Endothelial cell of umbilical vein (primary cell): ENCODE data around the gene GALNT17. TPM values are rescaled to one million over a fixed set of nuclear protein-coding genes. Genes with fewer than 3 reads are reported as not detected.

Experiments
- BruUV-seq: library from RNA; stranded (reverse); fragments of 400-500 nt; replicated peaks from 2 replicates; lab custom pipeline; 2021; lab: Mats Ljungman, UMichigan
- CTCF ChIA-PET: fragments of 300-600, 350-600 bp; sonication (Branson Sonifier 250); formaldehyde crosslinking; loops from one replicate; lab custom pipeline; 2021; ENCODE audit warnings: antibody characterized with exemption, inconsistent platforms; lab: Charles Lee
- POLR2A ChIA-PET: fragments of 300-600, 350-600 bp; sonication (Branson Sonifier 250); formaldehyde crosslinking; loops from one replicate; lab custom pipeline; 2021; ENCODE audit warnings: antibody characterized with exemption, inconsistent platforms; lab: Charles Lee
- DNase-seq: peaks from one replicate; pipeline ENCODE4 v3.0.0-alpha.2; 2011; ENCODE audit warnings: low read depth, low spot score
- FAIRE-seq: peaks from 2 replicates; lab custom pipeline; 2011; peaks lifted over from hg19 to GRCh38; lab: Jason Lieb, UNC
- H2AFZ ChIP-seq: 2 replicates; pipeline ENCODE4 v1.6.0; 2012; ENCODE audit warnings: low read depth, low read length, control low read depth, inconsistent platforms
- H3K27ac ChIP-seq: 2 replicates; pipeline ENCODE4 v1.5.1; 2011; ENCODE audit warnings: low read depth, mild to moderate bottlenecking, control low read depth, low read length, moderate library complexity; ENCODE audit not compliant: insufficient read depth
- H3K27me3 ChIP-seq, 2 experiments: 2 replicates each; pipeline versions ENCODE4 v1.6.0 to v1.6.1; 2011; ENCODE audit warnings: low read length in 2 of 2, mixed read lengths in 1 of 2; ENCODE audit not compliant: control insufficient read depth in 2 of 2, insufficient read depth in 2 of 2
- H3K36me3 ChIP-seq, 2 experiments: 2 replicates in 1 of 2; 3 replicates in 1 of 2; pipeline ENCODE4 v1.5.1; 2011; ENCODE audit warnings: low read length in 2 of 2, mild to moderate bottlenecking in 1 of 2, moderate library complexity in 1 of 2; ENCODE audit not compliant: control insufficient read depth in 2 of 2, insufficient read depth in 2 of 2; ENCODE audit errors: extremely low read depth in 1 of 2
- H3K4me1 ChIP-seq: 3 replicates; pipeline ENCODE4 v1.5.1; 2011; ENCODE audit warnings: mild to moderate bottlenecking, low read length; ENCODE audit not compliant: control insufficient read depth, insufficient read depth; ENCODE audit errors: extremely low read depth
- H3K4me2 ChIP-seq: 2 replicates; pipeline ENCODE4 v1.6.1; 2011; ENCODE audit warnings: low read length, control low read depth, mixed read lengths; ENCODE audit not compliant: insufficient read depth
- H3K4me3 ChIP-seq, 3 experiments: fragments of 200-600 bp in 1 of 3; sonication (generic), shearing (Covaris generic) in 1 of 3; replicated peaks in 1 of 3; 2 replicates each; pipeline ENCODE4 v1.5.1; 2011 to 2016; ENCODE audit warnings: control low read depth in 3 of 3, low read length in 3 of 3, mild to moderate bottlenecking in 2 of 3, inconsistent platforms in 1 of 3, low read depth in 1 of 3, moderate library complexity in 1 of 3; ENCODE audit not compliant: insufficient read depth in 1 of 3
- H3K79me2 ChIP-seq: 2 replicates; pipeline ENCODE4 v1.6.0; 2012; ENCODE audit warnings: low read length, inconsistent platforms; ENCODE audit not compliant: control insufficient read depth, insufficient read depth
- H3K9ac ChIP-seq: replicated peaks from 2 replicates; pipeline ENCODE3; 2011; ENCODE audit warnings: low read length, control low read depth; ENCODE audit not compliant: insufficient read depth; ENCODE audit errors: extremely low read depth
- H3K9me1 ChIP-seq: replicated peaks from 3 replicates; pipeline ENCODE4 v1.6.0; 2011; ENCODE audit warnings: mild to moderate bottlenecking, low read length; ENCODE audit not compliant: control insufficient read depth, insufficient read depth; ENCODE audit errors: extremely low read depth
- H3K9me3 ChIP-seq: replicated peaks from 2 replicates; pipeline ENCODE4 v1.5.1; 2012; ENCODE audit warnings: low read length, inconsistent platforms; ENCODE audit not compliant: control insufficient read depth, insufficient read depth
- H4K20me1 ChIP-seq: replicated peaks from 2 replicates; pipeline ENCODE3; 2011; ENCODE audit warnings: mild to moderate bottlenecking, low read length; ENCODE audit not compliant: control insufficient read depth, insufficient read depth; ENCODE audit errors: extremely low read depth
- EZH2 ChIP-seq: IDR thresholded peaks from 2 replicates; pipeline ENCODE4 v1.6.1; 2012; ENCODE audit warnings: borderline replicate concordance, low read depth, mild to moderate bottlenecking, moderate library complexity, low read length, inconsistent platforms; ENCODE audit not compliant: severe bottlenecking
- FOS ChIP-seq: IDR thresholded peaks from 2 replicates; pipeline ENCODE4 v1.6.1; 2011; ENCODE audit warnings: mild to moderate bottlenecking, low read length, moderate library complexity, borderline replicate concordance; ENCODE audit not compliant: insufficient read depth
- GATA2 ChIP-seq: IDR thresholded peaks from 2 replicates; pipeline ENCODE4 v1.7.0; 2011; ENCODE audit warnings: low read depth, mild to moderate bottlenecking, moderate library complexity, mixed read lengths, low read length; ENCODE audit not compliant: insufficient read length, insufficient read depth
- JUN ChIP-seq: IDR thresholded peaks from 2 replicates; pipeline ENCODE4 v1.6.1; 2011; ENCODE audit warnings: borderline replicate concordance, low read depth; ENCODE audit not compliant: insufficient read length, insufficient read depth
- MAX ChIP-seq: IDR thresholded peaks from 2 replicates; pipeline ENCODE4 v1.6.1; 2011; ENCODE audit not compliant: insufficient read depth, insufficient read length
- MYC ChIP-seq: IDR thresholded peaks from one replicate; pipeline ENCODE4 v1.6.1; 2011; ENCODE audit warnings: mild to moderate bottlenecking, low read depth, low read length
- POLR2A ChIP-seq: IDR thresholded peaks from 2 replicates; pipeline ENCODE4 v1.6.1; 2012; ENCODE audit warnings: low read depth, mild to moderate bottlenecking, control low read depth, low read length
- POLR2AphosphoS5 ChIP-seq: IDR thresholded peaks from 2 replicates; pipeline ENCODE4 v1.6.1; 2012; ENCODE audit warnings: low read depth, mild to moderate bottlenecking, control low read depth, low read length, moderate library complexity; ENCODE audit not compliant: insufficient read depth
- dilution Hi-C: fragments of 300-500 bp; cut with MboI; formaldehyde crosslinking; loops from one replicate; pipeline ENCODE4 v1.15.0; 2019; ENCODE audit warnings: low sequenced_read_pairs; ENCODE audit not compliant: extremely low pct_ligation_motif_present
- intact Hi-C: fragments of 100-400 bp; cut with micrococcal nuclease; formaldehyde crosslinking; loops from one replicate; pipeline ENCODE4 v1.10.0; 2022
- polyA plus RNA-seq, 4 experiments: library from polyadenylated mRNA; depleted of rRNA in 3 of 4; stranded (reverse) in 3 of 4; unstranded in 1 of 4; fragments of >200 nt; gene quantifications; 2 replicates each; pipeline versions ENCODE4 v1.2.1 to v1.2.3, GENCODE V29; 2011 to 2012; ENCODE audit warnings: missing spikeins in 1 of 4
- total RNA-seq: library from RNA; stranded (reverse); gene quantifications from 2 replicates; pipeline ENCODE4 v1.2.3, GENCODE V29; 2021
- TF ChIP-seq, protein P1 (sequence below), 2 donors: IDR thresholded peaks; 1 replicate in 1 of 2; 2 replicates in 1 of 2; pipeline ENCODE4 v1.5.1; 2011; ENCODE audit warnings: low read length in 2 of 2, mild to moderate bottlenecking in 2 of 2, moderate library complexity in 2 of 2, control low read depth in 1 of 2, inconsistent platforms in 1 of 2, low read depth in 1 of 2; ENCODE audit not compliant: insufficient read depth in 1 of 2; ENCODE audit errors: extremely low read depth in 1 of 2

The GALNT17 gene
- total and polyA plus RNA-seq, 2 donors (not counting 3 experiments of a cell fraction or from before 2014, with no cell fraction given), result not detected

- dilution Hi-C loops, result no loop called here
- Histone ChIP-seq H3K4me1 (no peaks in the 10 kb centered on the region), H4K20me1 (no peaks in the 10 kb centered on the region), H3K79me2 (no peaks in the 10 kb centered on the region), H3K27me3 (no peaks in the 10 kb centered on the region), H3K9me3 (peaks cover 4% of the 10 kb centered on the region), H2AFZ (no peak overlapping the region), H3K9me1 (no peaks in the 10 kb centered on the region), H3K9ac (no peak overlapping the region), H3K27ac (no peak overlapping the region), H3K4me2 (no peak overlapping the region), H3K36me3 (no peaks in the 10 kb centered on the region), H3K4me3 (no peak overlapping the region)
- CTCF ChIA-PET, result no interaction called here
- no TSS peak for BruUV-seq
- DNase-seq (no peak), FAIRE-seq (no peak)
- POLR2A ChIA-PET, result no interaction called here
- TF ChIP-seq FOS, result no peak
- no peak for TF ChIP-seq GATA2
- TF ChIP-seq POLR2A, result no peak
- no peak for TF ChIP-seq MYC
- no peak for TF ChIP-seq MAX
- TF ChIP-seq, protein P1, sequence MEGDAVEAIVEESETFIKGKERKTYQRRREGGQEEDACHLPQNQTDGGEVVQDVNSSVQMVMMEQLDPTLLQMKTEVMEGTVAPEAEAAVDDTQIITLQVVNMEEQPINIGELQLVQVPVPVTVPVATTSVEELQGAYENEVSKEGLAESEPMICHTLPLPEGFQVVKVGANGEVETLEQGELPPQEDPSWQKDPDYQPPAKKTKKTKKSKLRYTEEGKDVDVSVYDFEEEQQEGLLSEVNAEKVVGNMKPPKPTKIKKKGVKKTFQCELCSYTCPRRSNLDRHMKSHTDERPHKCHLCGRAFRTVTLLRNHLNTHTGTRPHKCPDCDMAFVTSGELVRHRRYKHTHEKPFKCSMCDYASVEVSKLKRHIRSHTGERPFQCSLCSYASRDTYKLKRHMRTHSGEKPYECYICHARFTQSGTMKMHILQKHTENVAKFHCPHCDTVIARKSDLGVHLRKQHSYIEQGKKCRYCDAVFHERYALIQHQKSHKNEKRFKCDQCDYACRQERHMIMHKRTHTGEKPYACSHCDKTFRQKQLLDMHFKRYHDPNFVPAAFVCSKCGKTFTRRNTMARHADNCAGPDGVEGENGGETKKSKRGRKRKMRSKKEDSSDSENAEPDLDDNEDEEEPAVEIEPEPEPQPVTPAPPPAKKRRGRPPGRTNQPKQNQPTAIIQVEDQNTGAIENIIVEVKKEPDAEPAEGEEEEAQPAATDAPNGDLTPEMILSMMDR (IDR thresholded peaks at IDR 0.05; ENCODE audit: extremely low read depth in 1 of 2, insufficient read depth in 1 of 2, low read depth in 1 of 2, low read length in 2 of 2), result no peak
- no peak for TF ChIP-seq JUN
- TF ChIP-seq POLR2AphosphoS5, result no peak
- TF ChIP-seq EZH2, result no peak
- intact Hi-C loops, result no loop called here
Measured at GRCh38 chr7:71604818-71605414, 473.0 kb downstream of the GALNT17 start.
